ENCODE results near the gene FNBP1L. TPM values are rescaled to one million over a fixed set of nuclear protein-coding genes. Genes with fewer than 3 reads are reported as not detected.

FNBP1L gene
- total and polyA plus RNA-seq, 10 of the 15 experiments (the other 5 are each of a cell fraction or from before 2014, with no cell fraction given) = 0.02 to 0.12 (median 0.07) TPM; not detected in 4

- Histone ChIP-seq H2AFZ (ENCODE audit: control insufficient read depth, low read depth, low read length) (no peak overlapping the region), H3K27ac (ENCODE audit: control insufficient read depth, insufficient read depth) (no peak overlapping the region), H3K36me3 (ENCODE audit: control insufficient read depth in 2 of 2, insufficient read depth in 2 of 2, low read length in 1 of 2) (no peaks in the 10 kb centered on the region), H3K9ac (ENCODE audit: control insufficient read depth, insufficient read depth, low read length) (no peak overlapping the region), H3K9me3 (replicated peaks; ENCODE audit: control insufficient read depth, insufficient read depth, low read length) (no peaks in the 10 kb centered on the region), H3K79me2 (ENCODE audit: control insufficient read depth, insufficient read depth, low read length) (no peaks in the 10 kb centered on the region), H4K20me1 (ENCODE audit: control insufficient read depth, insufficient read depth) (no peaks in the 10 kb centered on the region), H3K4me2 (ENCODE audit: control insufficient read depth, insufficient read depth) (no peak overlapping the region), H3K4me3 (no peak overlapping the region), H3K4me1 (ENCODE audit: control insufficient read depth, insufficient read depth, low read length) (no peaks in the 10 kb centered on the region), H3K27me3 (replicated peaks in 1 of 2; ENCODE audit: control insufficient read depth in 2 of 2, insufficient read depth in 2 of 2, low read length in 1 of 2) (peaks cover 2 to 5% of the 10 kb centered on the region in 2 experiments; a peak in 3 of 4 replicates)
- ChIA-PET CTCF (interaction anchor here (1.1 to 2.3 kb wide), 4 partner anchors 9 to 371 kb away, joined by 3 to 13 read pairs (median 6); no protein-coding TSS in a partner anchor), POLR2A (no interaction called here), RAD21 (ENCODE audit: unreplicated experiment) (no interaction called here), SMC1A (ENCODE audit: uncharacterized antibody, unreplicated experiment) (interaction anchor here (1.2 kb wide), 1 partner anchor 371 kb away, joined by 4 read pairs; no protein-coding TSS in a partner anchor)
- TF ChIP-seq ZNF592 (IDR thresholded peaks at IDR 0.05) = no peak
- TF ChIP-seq CHD4 (IDR thresholded peaks at IDR 0.05) = no peak
- no peak for TF ChIP-seq MEF2A (IDR thresholded peaks at IDR 0.05; ENCODE audit: insufficient read depth, low read depth, low read length)
- TF ChIP-seq TCF12 (IDR thresholded peaks at IDR 0.05; ENCODE audit: low read depth, low read length) = no peak
- no peak for TF ChIP-seq DPF2 (IDR thresholded peaks at IDR 0.05)
- no peak for TF ChIP-seq HDGF (IDR thresholded peaks at IDR 0.05)
- TF ChIP-seq SREBF2 (IDR thresholded peaks at IDR 0.05; ENCODE audit: low read length) = no peak
- no peak for TF ChIP-seq STAT3 (IDR thresholded peaks at IDR 0.05; ENCODE audit: low read depth, low read length)
- no peak for TF ChIP-seq BACH1 (IDR thresholded peaks at IDR 0.05; ENCODE audit: borderline replicate concordance)
- TF ChIP-seq ATF3 (IDR thresholded peaks at IDR 0.05; ENCODE audit: borderline replicate concordance, extremely low read depth, low read depth, low read length) = no peak
- no peak for TF ChIP-seq SMAD5 (IDR thresholded peaks at IDR 0.05; ENCODE audit: low read depth)
- TF ChIP-seq KLF5 (IDR thresholded peaks at IDR 0.05; ENCODE audit: partially characterized antibody) = no peak
- TF ChIP-seq FOS (IDR thresholded peaks at IDR 0.05; ENCODE audit: borderline replicate concordance, extremely low read depth, insufficient read length) = no peak
- TF ChIP-seq NR2F1 (conservative IDR thresholded peaks at IDR 0.05) = no peak
- TF ChIP-seq FOXM1 (IDR thresholded peaks at IDR 0.05; ENCODE audit: low read depth, low read length) = no peak
- no peak for TF ChIP-seq RUNX3 (IDR thresholded peaks at IDR 0.05; ENCODE audit: low read length)
- TF ChIP-seq MTA3 (IDR thresholded peaks at IDR 0.05; ENCODE audit: borderline replicate concordance, low read length) = no peak
- TF ChIP-seq SMC3 (IDR thresholded peaks at IDR 0.05; ENCODE audit: borderline replicate concordance, low read length) = no peak
- no peak for TF ChIP-seq SRF (IDR thresholded peaks at IDR 0.05; ENCODE audit: low read depth in 2 of 2, low read length in 2 of 2)
- DNase-seq (ENCODE audit: low read depth, low spot score) = no peak
- no peak for ATAC-seq
- in situ Hi-C loops (cut with MboI) (loop anchor here (25.0 kb wide), 1 partner anchor 395 kb away; no protein-coding TSS in a partner anchor), intact Hi-C loops (cut with micrococcal nuclease; ENCODE audit: unreplicated experiment) (no loop called here)
- FAIRE-seq = no peak
- BruUV-seq (replicated peaks) = no TSS peak
- 5% methylated on average over 1 of the region's 1 CpG for WGBS (ENCODE audit: insufficient coverage, insufficient replicate concordance, low lambda C conversion rate, missing lambda C conversion rate)
Measured at GRCh38 chr1:93442741-93443140, 5.2 kb upstream of the FNBP1L start.

Data from GM12878 (cell line).